Measurements from ENCODE around the gene C4B. TPM values are rescaled to one million over a fixed set of nuclear protein-coding genes. Genes with fewer than 3 reads are reported as not detected.
"Not testable (repeated sequence)": the region's sequence is repeated elsewhere in the genome, so short reads cannot be mapped to it uniquely, and the experiment has no call there.

The C4B gene
- polyA plus RNA-seq, 1 experiment = 14.4 TPM

DNA sequence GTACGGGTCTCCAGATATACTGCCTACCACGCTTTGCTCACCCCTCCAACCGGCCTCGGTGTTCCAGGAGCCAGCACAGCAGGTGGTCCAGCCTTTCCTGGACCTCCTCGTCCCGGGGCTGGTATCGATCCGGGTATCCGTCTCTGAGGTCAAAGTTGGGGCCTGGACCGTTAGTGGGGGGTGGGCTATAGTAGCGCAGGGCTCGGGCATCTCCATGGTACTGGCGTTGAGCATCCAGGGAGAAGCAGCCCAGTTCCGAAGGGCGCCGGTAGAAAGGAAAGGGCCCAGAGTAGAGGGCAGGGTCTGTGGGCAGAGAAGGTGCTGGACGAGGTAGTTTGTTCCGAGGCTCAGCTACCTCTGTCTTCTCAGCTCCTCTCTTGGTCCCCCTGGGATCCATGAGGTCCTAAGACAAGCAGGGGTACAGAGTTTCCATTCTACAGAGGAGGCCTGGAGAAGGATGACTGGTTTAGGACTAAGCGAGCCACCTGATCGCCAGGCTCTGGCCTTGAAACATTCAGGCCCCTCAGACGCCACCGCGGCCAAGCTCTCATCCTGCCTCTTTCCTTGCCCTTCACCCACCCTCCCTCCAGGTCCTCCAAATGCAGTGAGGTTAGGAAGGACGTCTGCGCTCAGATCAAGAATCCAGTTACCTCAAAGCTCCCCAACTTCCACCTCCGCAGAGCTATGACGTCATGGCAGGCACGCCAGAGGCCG lies 43.2 kb upstream of the C4B start:
- DNase-seq (ENCODE audit: low read depth) = no peak
- H3K4me3 ChIP-seq (ENCODE audit: low read depth, low read length) = peak overlapping the region; percentile 84
- ChIA-PET POLR2A (no interaction called here), CTCF (interaction anchor here (0.5 to 1.5 kb wide), 2 partner anchors 12 to 74 kb away, joined by 3 to 6 read pairs; partner anchors contain the start of genes EHMT2, NELFE and SKIC2)
- no peaks in the 10 kb centered on the region for H3K27me3 ChIP-seq (ENCODE audit: control insufficient read depth, insufficient read depth, low read length)
- TF ChIP-seq, protein P1, sequence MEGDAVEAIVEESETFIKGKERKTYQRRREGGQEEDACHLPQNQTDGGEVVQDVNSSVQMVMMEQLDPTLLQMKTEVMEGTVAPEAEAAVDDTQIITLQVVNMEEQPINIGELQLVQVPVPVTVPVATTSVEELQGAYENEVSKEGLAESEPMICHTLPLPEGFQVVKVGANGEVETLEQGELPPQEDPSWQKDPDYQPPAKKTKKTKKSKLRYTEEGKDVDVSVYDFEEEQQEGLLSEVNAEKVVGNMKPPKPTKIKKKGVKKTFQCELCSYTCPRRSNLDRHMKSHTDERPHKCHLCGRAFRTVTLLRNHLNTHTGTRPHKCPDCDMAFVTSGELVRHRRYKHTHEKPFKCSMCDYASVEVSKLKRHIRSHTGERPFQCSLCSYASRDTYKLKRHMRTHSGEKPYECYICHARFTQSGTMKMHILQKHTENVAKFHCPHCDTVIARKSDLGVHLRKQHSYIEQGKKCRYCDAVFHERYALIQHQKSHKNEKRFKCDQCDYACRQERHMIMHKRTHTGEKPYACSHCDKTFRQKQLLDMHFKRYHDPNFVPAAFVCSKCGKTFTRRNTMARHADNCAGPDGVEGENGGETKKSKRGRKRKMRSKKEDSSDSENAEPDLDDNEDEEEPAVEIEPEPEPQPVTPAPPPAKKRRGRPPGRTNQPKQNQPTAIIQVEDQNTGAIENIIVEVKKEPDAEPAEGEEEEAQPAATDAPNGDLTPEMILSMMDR (IDR thresholded peaks at IDR 0.05; ENCODE audit: insufficient read depth, low read depth, low read length) = no peak
- peaks cover 27% of the 10 kb centered on the region for H3K36me3 ChIP-seq (ENCODE audit: control insufficient read depth, insufficient read depth, low read length)

DNA sequence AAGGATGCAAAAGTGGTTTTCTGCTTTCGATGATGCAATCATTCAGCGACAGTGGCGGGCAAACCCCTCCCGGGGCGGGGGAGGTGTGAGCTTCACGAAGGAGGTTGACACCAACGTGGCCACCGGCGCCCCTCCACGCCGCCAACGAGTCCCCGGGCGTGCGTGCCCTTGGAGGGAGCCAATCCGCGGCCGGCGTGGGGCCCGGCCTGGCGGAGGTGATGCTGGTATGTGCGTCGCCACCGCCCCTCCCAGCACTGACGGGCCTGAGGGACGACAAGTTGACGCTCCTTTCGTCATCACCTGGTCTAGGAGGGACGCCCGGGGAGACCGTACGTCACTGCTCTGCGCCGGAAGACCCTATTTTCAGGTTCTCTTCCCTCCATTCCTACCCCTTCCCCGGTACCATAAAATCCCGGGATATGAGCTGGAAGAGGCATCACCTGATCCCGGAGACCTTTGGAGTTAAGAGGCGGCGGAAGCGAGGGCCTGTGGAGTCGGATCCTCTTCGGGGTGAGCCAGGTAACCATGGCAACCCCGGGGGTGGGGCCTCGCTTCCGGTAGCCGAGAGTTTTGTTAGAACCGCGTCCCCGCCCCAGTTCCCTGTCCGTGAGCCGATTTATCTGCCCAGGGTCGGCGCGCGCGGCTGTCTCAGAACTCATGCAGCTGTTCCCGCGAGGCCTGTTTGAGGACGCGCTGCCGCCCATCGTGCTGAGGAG lies 42.4 kb upstream of the C4B start, which contains the start of gene DXO:
Gene DXO (minus strand): TSS at position 146 of the 716 bp plus-strand sequence. CDS start 463 bp downstream, outside the sequence.
- peak; percentile 88 for DNase-seq (ENCODE audit: low read depth)
- POLR2A ChIA-PET = no interaction called here
- TF ChIP-seq, protein P1 (IDR thresholded peaks at IDR 0.05; ENCODE audit: insufficient read depth, low read depth, low read length) = no peak
- H3K27me3 ChIP-seq (ENCODE audit: control insufficient read depth, insufficient read depth, low read length) = no peaks in the 10 kb centered on the region
- peak within 1 kb of the TSS; percentile 84 for H3K4me3 ChIP-seq (ENCODE audit: low read depth, low read length)
- H3K36me3 ChIP-seq (ENCODE audit: control insufficient read depth, insufficient read depth, low read length) = peaks cover 21% of the 10 kb centered on the region
- CTCF ChIA-PET = interaction anchor here (1.5 kb wide), 1 partner anchor 13 kb away, joined by 6 read pairs; the partner anchor contains the start of genes NELFE and SKIC2

GRCh38 chr6:31972709-31973350 lies 41.8 kb upstream of the C4B start:
- ChIA-PET POLR2A (no interaction called here), CTCF (interaction anchor here (1.5 kb wide), 1 partner anchor 14 kb away, joined by 6 read pairs; the partner anchor contains the start of genes NELFE and SKIC2)
- TF ChIP-seq, protein P1 (IDR thresholded peaks at IDR 0.05; ENCODE audit: insufficient read depth, low read depth, low read length) = no peak
- DNase-seq (ENCODE audit: low read depth) = no peak
- H3K4me3 ChIP-seq (ENCODE audit: low read depth, low read length) = peak overlapping the region; percentile 84
- peaks cover 18% of the 10 kb centered on the region for H3K36me3 ChIP-seq (ENCODE audit: control insufficient read depth, insufficient read depth, low read length)
- no peaks in the 10 kb centered on the region for H3K27me3 ChIP-seq (ENCODE audit: control insufficient read depth, insufficient read depth, low read length)

DNA sequence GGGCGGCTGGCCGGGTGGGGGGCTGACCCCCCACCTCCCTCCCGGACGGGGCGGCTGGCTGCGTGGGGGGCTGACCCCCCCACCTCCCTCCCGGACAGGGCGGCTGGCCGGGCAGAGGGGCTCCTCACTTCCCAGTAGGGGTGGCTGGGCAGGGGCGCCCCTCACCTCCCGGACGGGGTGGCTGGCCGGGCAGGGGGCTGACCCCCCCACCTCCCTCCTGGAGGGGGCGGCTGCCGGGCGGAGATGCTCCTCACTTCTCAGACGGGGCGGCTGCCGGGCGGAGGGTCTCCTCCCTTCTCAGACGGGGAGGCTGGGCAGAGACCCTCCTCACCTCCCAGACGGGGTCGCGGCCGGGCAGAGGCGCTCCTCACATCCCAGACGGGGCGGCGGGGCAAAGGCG lies 38.5 kb upstream of the C4B start:
- H3K27me3 ChIP-seq (ENCODE audit: control insufficient read depth, insufficient read depth, low read length); H3K36me3 ChIP-seq (ENCODE audit: control insufficient read depth, insufficient read depth, low read length); H3K4me3 ChIP-seq (ENCODE audit: low read depth, low read length); DNase-seq (ENCODE audit: low read depth); POLR2A ChIA-PET; CTCF ChIA-PET: not testable (repeated sequence)

DNA sequence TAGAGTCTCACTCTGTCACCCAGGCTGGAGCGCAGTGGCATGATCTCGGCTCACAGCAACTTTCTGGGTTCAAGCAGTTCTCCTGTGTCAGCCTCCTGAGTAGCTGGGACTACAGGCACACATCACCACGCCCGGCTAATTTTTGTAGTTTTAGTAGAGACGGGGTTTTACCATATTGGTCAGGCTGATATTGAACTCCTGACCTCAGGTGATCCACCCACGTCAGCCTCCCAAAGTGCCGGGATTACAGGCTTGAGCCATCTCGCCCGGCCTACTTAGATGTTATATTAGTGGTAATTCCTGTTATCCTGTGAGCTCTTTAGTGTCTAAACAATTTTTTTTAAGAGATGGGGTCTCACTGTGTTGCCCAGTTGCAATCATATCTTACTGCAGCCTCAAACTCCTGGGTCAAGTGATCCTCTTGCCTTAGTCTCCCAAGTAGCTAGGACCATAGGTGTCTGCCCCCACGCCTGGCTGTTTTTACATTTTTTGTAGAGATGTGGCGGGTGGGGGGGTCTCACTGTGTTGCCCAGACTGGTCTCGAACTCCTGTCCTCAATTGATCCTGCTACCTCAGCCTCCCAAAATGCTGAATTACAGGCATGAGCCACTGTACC lies 36.7 kb upstream of the C4B start:
- Histone ChIP-seq H3K36me3 (ENCODE audit: control insufficient read depth, insufficient read depth, low read length) (peaks cover 5% of the 10 kb centered on the region), H3K4me3 (ENCODE audit: low read depth, low read length) (no peak overlapping the region), H3K27me3 (ENCODE audit: control insufficient read depth, insufficient read depth, low read length) (no peaks in the 10 kb centered on the region)
- no peak for DNase-seq (ENCODE audit: low read depth)
- ChIA-PET CTCF (no interaction called here), POLR2A (interaction anchor here (0.5 kb wide), 1 partner anchor 167 kb away, joined by 8 read pairs; no protein-coding TSS in a partner anchor)
- TF ChIP-seq, protein P1 (IDR thresholded peaks at IDR 0.05; ENCODE audit: insufficient read depth, low read depth, low read length) = no peak

Measured in BJ (cell line).